T-helper 17 cell (primary cell): Measurements from ENCODE around the gene SYNGR3. TPM values are rescaled to one million over a fixed set of nuclear protein-coding genes. Genes with fewer than 3 reads are reported as not detected.
A peak's percentile ranks its signal among the peaks of the same experiment; 100 is the strongest.

Source experiments
- ATAC-seq: fragments of 150-1000 bp; cut with Tn5 transposase; 2 replicates; pipeline ENCODE4 v1.10.0; 2021; ENCODE audit warnings: mild to moderate bottlenecking, moderate library complexity
- DNase-seq, 3 donors: peaks; one replicate each; pipeline versions ENCODE4 v3.0.0 to v3.0.0-alpha.2; 2020 to 2021
- H3K9me3 ChIP-seq: one replicate; pipeline ENCODE4 v1.7.0; 2013; ENCODE audit warnings: low read length, mild to moderate bottlenecking; ENCODE audit not compliant: control insufficient read depth, poor library complexity, severe bottlenecking
- H3K27ac Mint-ChIP-seq: one replicate; pipeline ENCODE4 v1.8.0; 2022; ENCODE audit warnings: mild to moderate bottlenecking, moderate library complexity, mixed read lengths
- H3K27me3 Mint-ChIP-seq: one replicate; pipeline ENCODE4 v1.8.0; 2022; ENCODE audit warnings: mixed read lengths
- H3K36me3 Mint-ChIP-seq: one replicate; pipeline ENCODE4 v1.8.0; 2022; ENCODE audit warnings: low read depth, mixed read lengths
- H3K4me1 Mint-ChIP-seq: one replicate; pipeline ENCODE4 v1.8.0; 2022; ENCODE audit warnings: mild to moderate bottlenecking, mixed read lengths
- H3K4me3 Mint-ChIP-seq: one replicate; pipeline ENCODE4 v1.8.0; 2022; ENCODE audit warnings: mild to moderate bottlenecking, moderate library complexity, mixed read lengths
- total RNA-seq, 4 donors: library from RNA in 2 of 4; stranded (reverse) in 2 of 4; gene quantifications; one replicate each; pipeline ENCODE4 v1.2.3 and lab custom pipeline; 2022 to 2026

The SYNGR3 gene
- total RNA-seq, 2 donors from 2014 or later = 7.3 to 8.1 TPM

DNA sequence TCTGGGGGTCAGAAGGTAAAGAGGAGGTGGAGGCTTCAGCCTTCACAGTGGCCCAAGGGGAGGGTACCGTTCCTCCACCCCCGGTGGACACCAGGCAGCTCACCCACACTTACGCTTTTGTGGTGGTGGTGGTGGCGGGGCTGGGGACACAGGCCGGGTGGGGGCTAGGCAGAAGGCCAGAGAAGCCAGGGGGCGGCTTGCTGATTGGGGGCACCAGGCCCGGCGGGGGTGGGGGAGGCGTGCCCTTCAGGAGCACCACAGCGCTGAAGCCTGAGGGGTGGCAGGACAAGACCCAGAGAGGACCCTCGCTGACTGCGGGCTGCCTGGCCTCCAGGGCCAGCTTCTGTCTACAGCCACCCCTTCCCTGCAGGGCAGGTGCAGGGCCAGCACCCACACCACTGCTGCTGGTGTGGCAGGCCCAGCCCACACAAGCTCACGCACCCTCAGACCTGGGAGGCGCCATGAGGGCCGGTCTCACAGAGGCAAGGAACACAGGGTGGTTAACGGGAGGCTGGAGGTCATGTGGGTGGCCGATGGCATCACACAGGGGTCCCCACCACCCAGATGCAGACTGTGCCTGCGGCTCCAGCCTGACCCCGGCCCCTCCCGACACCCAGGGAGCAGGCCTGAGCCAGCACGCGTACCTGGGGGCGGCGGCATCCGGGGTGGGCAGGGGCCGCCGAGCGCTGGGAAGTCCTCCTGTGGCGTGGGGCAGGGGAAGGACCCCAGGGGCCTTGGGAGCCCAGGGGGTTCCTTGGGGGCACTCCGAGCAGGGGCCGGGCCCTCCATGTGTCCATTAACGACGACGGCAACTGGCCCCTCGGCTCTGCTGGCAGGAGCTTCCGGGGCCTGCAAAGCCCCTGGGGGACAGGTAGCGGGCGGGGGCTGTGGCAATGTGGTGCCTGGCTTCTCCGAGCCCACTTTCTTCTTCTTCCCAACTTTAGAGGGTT lies 9.4 kb downstream of the SYNGR3 start:
- Mint-ChIP-seq H3K4me1 (peaks cover 5% of the 10 kb centered on the region), H3K27ac (no peak overlapping the region), H3K36me3 (no peaks in the 10 kb centered on the region), H3K4me3 (no peak overlapping the region), H3K27me3 (no peaks in the 10 kb centered on the region)
- H3K9me3 ChIP-seq = no peaks in the 10 kb centered on the region
- DNase-seq = no peak
- no peak for ATAC-seq

DNA sequence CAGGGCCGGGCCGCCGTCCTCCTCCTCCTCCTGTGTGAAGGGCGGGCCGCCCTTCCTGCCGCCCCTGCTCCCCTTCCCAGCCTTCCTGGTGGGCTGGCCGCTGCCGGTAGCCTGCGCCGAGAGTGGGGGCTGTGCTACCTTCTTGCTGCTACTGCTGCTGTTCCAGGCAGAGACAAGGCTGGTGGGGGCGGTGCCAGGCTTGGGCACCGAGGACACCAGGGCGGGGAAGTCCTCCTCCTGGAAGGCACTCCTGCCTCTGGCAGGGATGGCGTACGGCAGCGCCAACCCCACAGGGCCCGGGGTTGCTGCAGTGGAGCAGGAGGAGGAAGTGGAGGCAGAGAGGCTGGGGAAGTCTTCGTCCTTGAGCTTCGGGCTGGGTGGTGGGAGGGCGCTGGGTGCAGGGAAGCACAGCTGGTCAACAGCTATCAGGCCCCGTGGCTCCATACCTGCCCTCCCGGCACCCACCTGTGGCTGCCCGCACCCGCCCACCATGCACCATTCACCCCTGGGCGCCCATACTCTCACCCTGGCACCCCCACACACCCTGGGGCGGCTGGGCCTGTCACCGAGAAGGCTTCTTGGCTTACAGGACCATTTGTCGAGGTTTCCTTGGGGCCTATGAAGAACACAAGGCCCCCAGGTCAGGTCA lies 10.2 kb downstream of the SYNGR3 start:
- no peak for ATAC-seq
- no peak for DNase-seq
- Mint-ChIP-seq H3K27ac (no peak overlapping the region), H3K4me1 (peaks cover 7% of the 10 kb centered on the region), H3K27me3 (no peaks in the 10 kb centered on the region), H3K4me3 (no peak overlapping the region), H3K36me3 (no peaks in the 10 kb centered on the region)
- H3K9me3 ChIP-seq = no peaks in the 10 kb centered on the region

DNA sequence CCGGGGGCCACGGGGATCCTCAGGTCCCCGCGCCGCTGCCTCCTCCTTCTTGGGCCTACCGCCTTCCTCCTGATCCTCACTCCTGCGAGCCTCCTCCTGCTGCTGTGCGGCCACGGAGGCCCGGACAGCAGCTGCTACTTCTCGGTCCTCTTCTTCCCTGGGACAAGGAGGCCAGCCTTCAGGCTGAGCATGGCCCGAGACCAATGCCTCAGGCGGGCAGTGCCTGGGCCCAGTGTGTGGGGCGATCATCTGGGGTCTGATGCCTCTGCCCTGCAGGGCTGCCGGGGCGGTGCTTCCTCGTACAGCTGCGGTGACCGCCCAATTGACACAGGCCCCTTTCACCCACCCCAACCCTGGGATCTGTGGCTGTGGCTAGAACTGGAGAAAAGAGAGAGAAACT lies 11.3 kb downstream of the SYNGR3 start:
- H3K4me3 Mint-ChIP-seq = no peak overlapping the region
- no peaks in the 10 kb centered on the region for H3K36me3 Mint-ChIP-seq
- peak overlapping the region; percentile 49 for H3K27ac Mint-ChIP-seq
- DNase-seq (no peak), ATAC-seq (no peak)
- peaks cover 6% of the 10 kb centered on the region for H3K4me1 Mint-ChIP-seq
- no peaks in the 10 kb centered on the region for H3K27me3 Mint-ChIP-seq
- H3K9me3 ChIP-seq = no peaks in the 10 kb centered on the region

DNA sequence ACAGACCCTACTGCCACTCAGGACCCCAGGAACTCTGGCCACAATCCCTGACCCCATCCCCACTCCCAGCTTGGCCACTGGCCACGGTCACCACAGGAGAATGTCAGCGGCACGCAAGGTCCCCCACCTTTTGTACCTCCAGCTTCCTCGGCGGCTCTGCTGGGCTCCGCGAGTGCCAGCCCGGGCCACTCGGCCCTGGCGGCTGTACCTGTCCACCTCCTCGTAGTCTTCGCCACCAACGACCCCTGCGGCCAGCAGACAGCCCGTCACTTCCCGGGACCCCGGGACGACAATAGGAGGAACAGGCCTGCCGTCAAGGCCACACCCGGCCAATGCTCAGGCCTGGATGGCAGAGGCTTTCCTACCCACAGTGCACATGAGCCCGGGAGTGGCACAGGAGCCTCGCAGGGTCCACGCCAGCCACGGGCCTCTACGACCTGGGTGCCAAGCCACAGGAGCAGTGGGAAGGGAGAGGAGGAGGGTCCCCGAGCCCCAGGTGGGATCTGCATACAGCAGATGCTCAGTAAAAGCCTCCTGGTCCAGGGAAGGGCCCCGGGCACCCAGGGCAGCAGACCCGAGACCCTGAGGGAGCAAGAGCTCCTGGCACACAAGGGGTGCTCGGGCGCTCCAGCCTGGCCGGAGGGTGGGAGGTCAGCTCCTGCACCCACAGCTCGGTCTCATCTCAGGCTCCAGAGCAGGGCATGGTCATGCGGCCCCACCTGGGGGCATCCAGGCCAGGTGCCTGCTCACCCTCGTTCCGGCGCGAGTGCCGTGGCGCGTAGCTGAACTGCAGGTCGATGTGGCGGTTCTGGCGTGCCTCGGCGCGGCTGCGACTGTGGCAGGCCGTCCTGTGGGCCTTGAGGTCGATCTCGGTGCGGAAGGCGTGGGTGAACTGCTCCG lies 11.9 kb downstream of the SYNGR3 start:
- peak overlapping the region; percentile 49 for H3K27ac Mint-ChIP-seq
- H3K4me1 Mint-ChIP-seq = peaks cover 8% of the 10 kb centered on the region
- H3K9me3 ChIP-seq = no peaks in the 10 kb centered on the region
- H3K27me3 Mint-ChIP-seq = no peaks in the 10 kb centered on the region
- DNase-seq = no peak
- ATAC-seq = no peak
- H3K4me3 Mint-ChIP-seq = no peak overlapping the region
- H3K36me3 Mint-ChIP-seq = no peaks in the 10 kb centered on the region

DNA sequence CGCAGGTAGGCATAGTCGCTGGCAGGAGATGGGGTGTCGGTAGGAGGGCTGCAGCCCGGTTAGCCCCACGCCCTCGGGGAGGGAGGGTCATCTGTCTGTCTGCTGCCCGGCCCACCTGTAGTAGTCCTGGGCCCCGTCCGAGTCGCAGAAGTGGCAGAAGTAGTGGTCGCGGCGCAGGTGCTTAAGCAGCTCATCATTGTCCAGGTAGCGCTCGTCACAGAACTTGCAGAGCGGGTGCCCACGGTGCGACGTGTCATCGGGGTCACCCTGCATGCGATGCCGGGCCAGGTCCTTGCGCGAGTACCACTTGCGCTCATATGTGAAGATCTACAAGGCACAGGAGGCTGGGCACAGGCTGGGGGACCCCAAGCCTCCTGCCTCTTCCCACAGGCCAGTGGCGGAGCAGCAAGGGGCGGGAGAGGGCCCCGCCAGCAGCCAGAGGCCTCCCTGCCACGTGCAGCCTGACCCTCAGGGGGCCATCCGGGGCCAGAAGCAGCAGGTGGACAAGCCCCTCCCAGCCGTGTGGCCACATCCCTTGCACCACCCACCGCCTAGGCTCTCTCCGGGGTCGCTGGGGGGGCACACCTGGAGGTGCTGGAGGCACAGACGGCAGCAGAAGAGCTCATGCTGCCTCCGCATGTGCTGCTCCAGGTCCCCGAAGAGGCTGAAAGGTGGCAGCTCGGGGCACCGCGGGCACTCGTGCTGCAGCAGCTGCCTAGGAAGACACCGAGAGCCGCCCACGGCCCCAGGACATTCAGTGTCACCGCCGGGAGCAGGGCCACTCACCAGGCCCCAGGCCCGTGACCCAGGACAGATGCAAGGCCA lies 12.8 kb downstream of the SYNGR3 start:
- no peaks in the 10 kb centered on the region for H3K9me3 ChIP-seq
- Mint-ChIP-seq H3K4me1 (peaks cover 12% of the 10 kb centered on the region), H3K36me3 (no peaks in the 10 kb centered on the region), H3K27ac (no peak overlapping the region), H3K27me3 (no peaks in the 10 kb centered on the region), H3K4me3 (no peak overlapping the region)
- ATAC-seq (no peak), DNase-seq (no peak)

DNA sequence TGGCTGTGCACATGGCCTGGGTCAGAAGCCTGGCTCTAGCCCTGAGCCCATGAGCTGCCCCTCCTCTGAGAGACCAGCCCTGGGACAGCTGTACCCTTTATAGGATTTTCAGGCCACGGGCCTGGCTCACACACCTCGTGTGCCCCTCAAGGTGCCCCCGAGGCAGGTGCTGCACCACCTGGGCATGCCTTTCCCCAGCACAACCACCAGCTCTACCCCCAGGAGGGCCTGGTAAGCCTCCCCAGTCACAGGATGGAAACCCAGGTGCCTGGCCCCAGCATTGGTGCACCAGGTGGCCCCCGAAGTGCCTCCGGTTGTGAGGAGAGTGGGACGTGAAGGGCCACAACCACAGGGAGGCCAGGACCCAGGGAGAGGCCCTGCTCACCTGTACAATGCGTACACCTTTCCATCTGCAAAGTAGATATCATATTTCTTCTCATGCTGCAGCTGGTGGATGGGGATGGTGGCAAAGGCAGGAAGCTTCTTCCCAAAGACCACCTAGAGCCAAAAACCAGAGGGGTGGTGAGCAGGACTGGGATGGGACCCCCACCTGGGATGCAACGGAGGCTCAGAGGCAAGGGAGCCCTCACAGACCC lies 13.6 kb downstream of the SYNGR3 start:
- H3K27me3 Mint-ChIP-seq = no peaks in the 10 kb centered on the region
- DNase-seq (no peak), ATAC-seq (no peak)
- H3K4me3 Mint-ChIP-seq = no peak overlapping the region
- H3K27ac Mint-ChIP-seq = no peak overlapping the region
- H3K9me3 ChIP-seq = no peaks in the 10 kb centered on the region
- no peaks in the 10 kb centered on the region for H3K36me3 Mint-ChIP-seq
- peaks cover 16% of the 10 kb centered on the region for H3K4me1 Mint-ChIP-seq

DNA sequence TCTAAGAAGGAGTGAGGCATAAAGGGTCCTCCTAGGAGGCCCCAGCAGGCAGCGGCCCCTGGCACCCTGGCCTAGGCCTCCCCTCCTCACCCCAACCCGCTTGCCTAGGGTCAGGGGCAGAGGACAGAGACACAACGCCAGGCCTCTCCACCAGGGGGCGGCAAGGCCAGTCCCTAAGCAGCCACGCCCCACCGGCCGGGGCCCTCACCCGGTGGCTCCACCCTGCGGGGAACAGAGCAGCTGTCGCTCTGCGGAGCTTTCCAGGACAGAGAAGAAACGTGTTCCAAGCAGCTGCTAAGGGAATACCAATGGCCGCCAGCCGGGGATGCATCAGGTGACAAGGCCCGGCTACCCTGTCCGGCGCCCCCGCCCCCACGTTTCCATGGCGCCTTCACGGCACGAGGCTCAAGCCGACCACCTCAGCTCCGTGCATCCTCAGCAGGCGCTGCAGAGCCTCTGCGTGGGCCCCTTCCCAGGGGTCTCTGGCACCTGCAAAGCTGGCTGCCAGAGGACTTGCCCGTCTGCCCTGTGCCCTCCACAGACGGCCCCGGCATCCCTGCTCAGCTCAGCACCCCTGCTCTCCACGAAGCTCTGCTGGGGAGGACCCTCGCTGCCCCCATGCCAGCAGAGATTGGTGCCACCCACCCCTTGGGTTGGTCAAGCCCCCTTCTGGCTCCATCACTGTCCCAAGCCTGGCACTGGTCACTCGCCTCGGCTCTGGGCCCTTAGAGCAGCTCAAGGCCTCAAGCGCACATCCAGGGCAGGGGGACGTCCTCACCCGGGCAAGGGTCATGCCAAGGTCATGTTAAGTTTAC lies 14.3 kb downstream of the SYNGR3 start:
- Mint-ChIP-seq H3K36me3 (no peaks in the 10 kb centered on the region), H3K4me3 (no peak overlapping the region), H3K27ac (no peak overlapping the region), H3K27me3 (no peaks in the 10 kb centered on the region), H3K4me1 (peaks cover 22% of the 10 kb centered on the region)
- no peaks in the 10 kb centered on the region for H3K9me3 ChIP-seq
- peak; percentile 98 for ATAC-seq
- DNase-seq = peak; percentile 75 to 89 (median 78)

DNA sequence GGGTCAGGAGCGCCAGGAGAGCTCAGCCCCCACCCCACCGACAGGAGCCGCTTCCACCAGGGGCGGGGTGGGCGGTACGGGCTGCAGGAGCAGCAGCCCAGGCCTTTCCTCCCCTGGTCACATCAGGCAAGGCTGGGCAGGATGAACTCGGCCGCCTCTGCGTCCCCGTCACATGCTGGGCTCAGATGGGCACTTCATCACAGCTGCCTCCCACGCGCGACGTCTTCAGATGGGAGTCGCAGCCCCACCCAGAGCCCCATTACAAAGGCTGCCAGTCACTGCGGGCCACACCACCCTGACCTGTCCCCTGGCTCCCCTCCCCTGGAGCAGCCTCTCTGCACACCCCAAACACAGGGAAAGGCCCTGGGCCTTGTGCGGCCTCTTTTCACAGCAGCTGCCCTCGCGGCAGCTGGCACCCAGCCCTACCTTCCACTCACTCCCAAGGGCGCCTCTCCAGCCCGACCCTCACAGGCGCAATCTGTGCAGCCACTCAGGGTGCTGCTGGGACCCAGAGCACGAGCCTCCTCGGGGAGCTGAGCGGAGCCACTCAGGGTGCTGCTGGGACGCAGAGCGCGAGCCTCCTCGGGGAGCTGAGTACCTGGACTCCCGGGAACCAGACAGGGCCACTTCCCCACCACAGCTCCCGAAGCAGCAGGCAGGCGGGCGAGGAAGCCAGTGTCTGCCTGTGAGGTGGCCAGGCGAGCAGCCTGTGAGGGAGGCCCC lies 15.2 kb downstream of the SYNGR3 start:
- H3K9me3 ChIP-seq = no peaks in the 10 kb centered on the region
- H3K27me3 Mint-ChIP-seq = no peaks in the 10 kb centered on the region
- no peak for DNase-seq
- H3K4me3 Mint-ChIP-seq = peak overlapping the region; percentile 55
- no peaks in the 10 kb centered on the region for H3K36me3 Mint-ChIP-seq
- H3K4me1 Mint-ChIP-seq = peaks cover 22% of the 10 kb centered on the region
- ATAC-seq = no peak
- H3K27ac Mint-ChIP-seq = no peak overlapping the region

DNA sequence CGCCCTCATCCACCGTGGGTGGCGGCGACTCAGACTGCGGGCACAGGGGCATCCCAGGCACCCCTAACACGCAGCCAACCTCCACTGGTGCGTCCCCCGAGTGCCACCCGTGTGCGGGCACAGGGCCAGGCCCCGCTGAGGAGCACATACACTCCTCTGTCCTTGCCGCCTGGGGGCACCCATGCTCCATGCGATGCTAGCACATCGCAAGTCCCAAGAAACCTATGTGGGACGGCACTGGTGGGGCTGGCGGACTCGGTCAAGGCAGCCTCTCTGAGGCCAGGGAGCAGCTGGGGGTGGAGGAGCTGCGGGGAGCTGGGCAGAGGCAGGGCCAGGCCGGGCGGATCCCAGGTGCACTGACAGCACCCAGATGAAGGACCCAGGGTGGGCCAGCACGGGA lies 15.9 kb downstream of the SYNGR3 start:
- Mint-ChIP-seq H3K27me3 (no peaks in the 10 kb centered on the region), H3K36me3 (no peaks in the 10 kb centered on the region), H3K4me3 (no peak overlapping the region), H3K4me1 (peaks cover 25% of the 10 kb centered on the region), H3K27ac (no peak overlapping the region)
- ATAC-seq = no peak
- no peak for DNase-seq
- H3K9me3 ChIP-seq = no peaks in the 10 kb centered on the region

DNA sequence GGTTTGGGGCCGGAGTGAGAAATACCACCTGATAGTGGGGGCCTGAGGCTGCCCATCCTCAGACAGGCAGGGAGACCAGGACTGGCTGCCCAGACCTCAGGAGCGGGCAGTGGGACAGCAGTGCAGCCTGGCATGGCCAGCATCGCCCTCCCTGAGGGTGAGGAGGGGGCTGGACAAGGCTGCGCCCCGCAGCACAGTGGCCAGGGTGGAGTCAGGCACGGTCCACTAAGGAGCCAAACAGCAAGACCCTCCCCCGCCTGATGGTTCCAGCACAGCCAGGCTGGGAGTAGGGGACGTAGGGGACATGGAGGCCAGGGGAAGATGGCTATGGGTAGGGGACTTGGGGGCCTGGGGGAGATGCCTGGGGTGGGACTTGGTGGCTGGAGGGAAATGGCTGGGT lies 16.5 kb downstream of the SYNGR3 start:
- no peaks in the 10 kb centered on the region for H3K9me3 ChIP-seq
- Mint-ChIP-seq H3K4me1 (peaks cover 25% of the 10 kb centered on the region), H3K36me3 (no peaks in the 10 kb centered on the region), H3K27me3 (no peaks in the 10 kb centered on the region), H3K4me3 (peak overlapping the region; percentile 67), H3K27ac (peak overlapping the region; percentile 83)
- no peak for ATAC-seq
- no peak for DNase-seq
